ENCODE data around the gene INPP5J.
A peak's percentile ranks its signal among the peaks of the same experiment; 100 is the strongest.
"Not testable (repeated sequence)": the region's sequence is repeated elsewhere in the genome, so short reads cannot be mapped to it uniquely, and the experiment has no call there.

The INPP5J gene

DNA sequence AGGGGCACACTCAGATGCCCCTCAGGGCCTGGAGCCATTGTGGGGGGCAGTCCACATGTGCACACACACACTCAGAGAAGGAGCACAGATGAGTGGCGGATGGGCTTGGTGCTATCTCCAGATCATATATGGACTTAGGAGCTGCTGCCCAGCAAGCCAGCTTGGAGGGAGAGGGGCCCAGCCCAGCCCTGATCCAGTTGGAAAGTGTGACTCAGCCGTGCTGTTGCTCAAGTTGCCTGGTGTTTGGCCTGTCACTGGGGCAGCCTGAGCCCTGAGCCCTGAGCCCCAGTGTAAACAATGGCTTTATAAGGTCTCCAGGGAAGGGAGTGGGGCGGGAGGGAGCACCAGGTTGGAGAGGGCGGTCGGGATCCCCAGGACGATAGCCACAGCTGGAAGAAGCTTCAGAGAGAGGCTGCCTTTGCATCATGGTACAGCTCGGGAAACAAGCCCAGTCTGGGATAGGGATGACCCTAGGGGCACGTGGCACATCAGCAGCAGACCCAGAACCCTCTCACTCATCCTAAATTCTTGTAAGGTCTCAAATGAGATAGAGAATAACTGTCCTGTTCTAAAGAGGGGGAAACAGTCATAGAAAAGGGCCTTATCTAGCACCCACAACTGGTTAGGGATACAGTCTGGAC lies 20.2 kb upstream of the INPP5J start:
- peak in 2 of 3 donors; percentile 33 to 36 for DNase-seq

DNA sequence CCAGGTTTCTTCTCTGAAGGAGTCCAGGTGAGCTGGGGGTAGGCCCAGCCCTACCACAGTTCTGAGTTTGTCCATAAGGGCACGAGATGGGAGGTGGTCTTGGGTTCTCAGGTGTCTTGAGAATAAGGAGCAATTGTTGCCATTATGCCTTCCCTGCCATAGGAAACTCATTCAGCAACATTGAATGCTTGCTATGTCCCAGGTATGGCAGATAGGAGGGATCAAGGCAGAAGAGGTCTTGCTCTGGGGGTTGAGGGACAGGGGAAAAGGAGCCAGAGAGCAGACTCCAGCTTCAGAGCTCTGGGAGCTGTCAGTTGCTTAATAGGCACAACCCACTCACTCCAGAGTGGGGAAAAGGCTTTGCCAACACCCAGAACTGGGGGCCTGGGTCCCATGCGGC lies 19.7 kb upstream of the INPP5J start:
- no peak for DNase-seq

DNA sequence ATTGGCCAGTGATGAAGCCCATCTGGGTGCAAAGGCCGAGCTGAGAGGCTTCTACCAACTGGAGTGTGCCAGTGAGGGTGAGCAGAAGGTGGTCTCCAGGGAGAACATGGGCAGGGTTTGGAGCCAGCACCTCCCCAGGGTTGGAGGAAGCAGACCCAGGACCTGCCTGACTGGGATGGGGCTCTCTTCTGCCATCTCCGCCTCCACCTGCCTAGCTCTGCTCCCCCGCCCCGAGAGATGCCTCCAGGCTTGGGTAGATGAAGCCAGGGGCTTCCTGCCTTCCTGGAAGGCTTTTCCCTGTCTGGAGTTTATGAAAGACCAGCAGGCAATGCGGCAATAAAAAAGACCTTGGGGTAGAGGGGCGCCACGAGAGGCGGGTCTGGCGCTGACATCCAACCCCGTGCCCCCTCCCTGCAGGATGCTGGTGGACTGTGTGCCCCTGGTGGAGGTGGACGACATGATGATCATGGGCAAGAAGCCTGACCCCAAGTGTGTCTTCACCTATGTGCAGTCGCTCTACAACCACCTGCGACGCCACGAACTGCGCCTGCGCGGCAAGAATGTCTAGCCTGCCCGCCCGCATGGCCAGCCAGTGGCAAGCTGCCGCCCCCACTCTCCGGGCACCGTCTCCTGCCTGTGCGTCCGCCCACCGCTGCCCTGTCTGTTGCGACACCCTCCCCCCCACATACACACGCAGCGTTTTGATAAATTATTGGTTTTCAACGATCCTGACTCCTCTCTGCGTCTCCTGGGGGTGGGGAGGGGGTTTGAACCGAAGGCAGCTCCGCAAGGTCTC lies 18.7 kb upstream of the INPP5J start:
- no peak for DNase-seq

DNA sequence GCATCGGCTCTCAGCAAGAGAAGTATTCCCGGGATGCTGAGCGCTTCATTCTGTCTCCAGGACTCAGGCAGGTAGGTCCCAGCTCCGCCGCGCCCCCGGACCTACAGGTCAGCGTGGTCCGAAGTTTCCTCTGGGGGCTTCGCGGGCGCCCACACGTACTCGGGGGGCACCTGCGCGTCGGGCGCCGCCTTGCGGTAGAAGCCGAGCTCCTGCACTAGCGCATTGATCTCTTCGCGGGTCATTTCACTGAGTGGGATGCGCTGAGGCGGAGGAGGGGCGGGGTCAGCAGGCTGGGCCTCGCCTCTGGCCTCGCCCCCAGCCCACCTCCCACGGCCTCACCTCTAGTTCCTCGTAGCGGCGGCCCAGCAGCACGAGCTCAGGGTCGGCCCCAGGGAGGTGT lies 17.9 kb upstream of the INPP5J start:
- no peak for DNase-seq

DNA sequence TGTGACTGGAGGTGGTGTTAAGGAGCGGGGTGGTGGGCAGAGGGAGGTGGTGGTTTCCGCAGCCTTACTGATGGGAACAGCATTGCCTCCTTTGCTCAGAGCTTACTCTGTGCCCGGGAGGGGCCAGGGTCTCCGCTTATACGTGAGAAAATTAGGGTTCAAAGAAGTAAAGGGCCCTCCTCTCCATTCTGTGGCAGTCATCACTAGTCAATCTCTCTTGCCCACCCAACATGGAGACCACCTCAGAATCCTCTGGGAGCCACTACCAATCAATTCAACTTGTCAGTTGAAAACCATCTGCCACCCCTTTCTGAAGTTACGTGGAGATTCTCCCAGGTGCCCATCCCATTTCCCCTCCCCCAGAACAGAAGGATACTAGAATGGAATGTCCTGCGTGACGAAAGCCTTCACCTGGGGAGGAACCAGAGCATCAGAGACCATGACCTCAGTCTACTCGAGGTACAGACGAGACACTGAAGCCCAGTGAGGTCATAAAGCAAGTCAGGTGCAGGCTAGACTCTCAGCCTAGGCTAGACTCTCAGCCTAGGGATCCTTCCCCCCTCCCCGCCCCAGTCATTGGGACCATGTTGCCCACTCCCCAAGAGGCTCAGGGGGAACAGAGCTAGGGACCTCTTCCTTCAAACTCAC lies 17.4 kb upstream of the INPP5J start:
- no peak for DNase-seq

DNA sequence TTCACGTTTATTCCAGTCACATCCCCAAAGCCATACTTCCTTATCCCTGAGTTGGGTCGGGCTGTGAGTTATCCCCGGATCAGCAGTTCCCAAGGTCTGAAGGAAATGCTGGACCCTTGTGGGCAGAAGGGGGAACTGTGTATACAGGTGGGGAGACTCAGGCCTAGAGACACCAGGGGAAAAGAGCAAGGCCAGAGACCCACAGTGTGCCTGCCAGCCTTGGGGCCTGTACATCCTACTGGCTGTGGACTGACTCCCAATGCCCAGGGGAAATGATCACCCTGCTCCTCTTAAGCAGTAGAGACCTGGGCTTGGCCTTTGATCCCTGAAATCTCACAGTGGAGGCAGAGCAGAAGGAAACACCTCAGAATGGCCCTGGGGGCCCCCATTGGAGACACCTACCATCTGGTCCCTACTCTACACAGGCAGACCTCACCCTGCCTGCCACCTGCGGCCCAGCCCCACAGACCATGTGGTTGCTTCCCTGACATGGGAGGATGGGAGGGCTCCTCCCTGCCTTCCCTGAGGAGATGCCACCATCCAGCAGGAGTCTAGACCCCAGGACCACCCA lies 16.7 kb upstream of the INPP5J start:
- DNase-seq, result no peak

DNA sequence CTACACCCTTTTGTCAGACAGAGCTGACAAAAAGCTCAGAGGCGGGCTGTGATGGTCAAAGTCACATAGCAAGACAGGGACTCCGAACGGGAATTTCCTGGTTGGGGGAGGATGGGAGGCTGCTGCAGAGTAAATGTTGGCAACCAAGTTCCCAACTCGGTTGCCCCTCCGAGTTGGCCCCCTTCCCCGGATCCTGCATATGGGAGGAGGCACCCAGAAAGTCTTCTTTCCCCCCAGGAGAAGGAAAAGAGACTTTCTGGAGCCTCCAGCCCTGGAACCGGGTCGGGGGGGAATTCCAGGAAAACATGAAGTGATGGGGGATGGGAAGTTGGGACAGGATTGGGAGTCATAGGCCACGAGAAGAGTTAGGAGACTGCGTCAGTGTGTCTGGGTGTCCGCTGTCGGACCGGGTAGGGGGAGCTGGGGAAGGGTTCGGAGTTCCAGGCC lies 16.0 kb upstream of the INPP5J start:
- DNase-seq, result peak in 1 of 3 donors; percentile 6

DNA sequence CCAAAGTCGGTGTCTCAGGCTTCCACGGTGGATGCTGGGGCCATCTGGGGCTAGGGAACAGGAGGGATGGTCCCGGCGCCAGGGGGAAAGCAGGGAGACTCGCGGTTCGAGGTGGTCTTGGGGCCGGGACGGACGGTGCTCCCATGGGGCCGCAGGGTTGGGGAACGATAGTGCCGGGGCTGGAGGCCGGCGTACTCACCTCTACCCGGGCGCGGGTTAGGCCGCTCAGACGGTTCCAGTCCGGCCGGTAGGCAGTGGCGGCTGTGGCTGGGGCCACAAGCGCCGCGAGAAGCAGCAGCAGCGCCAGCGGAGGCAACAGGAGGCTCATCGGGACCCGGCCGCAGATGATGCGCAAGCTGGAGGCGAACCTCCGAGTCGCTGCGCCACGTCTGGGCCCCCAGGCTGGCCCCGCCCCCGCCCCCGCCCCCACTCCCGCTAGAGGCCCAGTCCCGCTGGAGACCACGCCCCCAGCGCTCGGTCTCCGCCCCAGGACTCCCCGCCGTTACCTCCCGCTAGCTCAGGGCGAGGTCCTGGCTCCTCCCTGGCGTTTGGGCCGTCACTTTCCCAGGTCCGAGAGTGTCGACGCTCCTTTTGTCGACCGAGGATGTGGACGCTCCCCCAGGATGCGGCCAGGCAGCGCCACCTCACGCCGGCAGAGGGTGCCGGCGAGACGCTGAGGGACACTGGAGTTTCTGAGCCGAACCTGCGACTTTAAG lies 15.4 kb upstream of the INPP5J start, which contains the start of gene SELENOM:
SELENOM (minus strand) TSS at position 391 of the 716 bp plus-strand sequence; CDS start at position 328, 63 bp downstream.
- peak; percentile 95 to 97 (median 96) for DNase-seq

DNA sequence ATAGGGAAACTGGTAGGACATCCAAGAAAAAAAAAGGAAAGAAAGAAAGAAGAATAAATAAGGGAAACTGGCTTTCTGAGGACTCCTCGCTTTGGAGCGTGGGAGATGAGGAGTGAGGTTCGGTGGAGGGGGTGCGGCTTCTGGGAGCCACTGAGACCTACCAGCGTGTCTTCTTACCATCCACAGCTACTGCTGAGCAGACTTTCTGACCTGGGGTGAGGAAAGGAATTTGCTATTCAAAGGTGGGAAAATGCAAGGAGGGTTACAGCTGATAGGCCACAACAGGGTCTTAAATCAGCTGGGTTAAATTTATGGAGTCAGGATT lies 14.9 kb upstream of the INPP5J start:
- no peak for DNase-seq

DNA sequence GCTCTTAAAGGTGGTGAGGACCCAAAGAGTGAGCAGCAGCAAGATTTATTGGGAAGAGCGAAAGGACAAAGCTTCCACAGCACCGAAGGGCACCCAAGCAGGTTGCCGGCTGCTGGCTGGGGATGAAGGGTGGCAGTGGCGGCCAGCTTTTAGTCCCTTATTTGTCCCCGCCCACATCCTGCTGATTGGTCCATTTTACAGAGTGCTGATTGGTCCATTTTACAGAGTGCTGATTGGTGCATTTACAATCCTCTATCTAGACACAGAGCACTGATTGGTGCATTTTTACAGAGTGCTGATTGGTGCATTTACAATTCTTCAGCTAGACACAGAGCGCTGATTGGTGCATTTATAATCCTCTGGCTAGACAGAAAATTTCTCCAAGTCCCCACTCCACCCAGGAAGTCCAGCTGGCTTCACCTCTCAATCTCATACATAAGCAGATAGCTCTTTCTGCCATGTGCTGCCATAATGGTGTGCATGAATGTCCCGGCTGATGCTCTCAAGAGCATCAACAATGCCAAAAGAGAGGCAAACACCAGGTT lies 10.1 kb upstream of the INPP5J start:
- DNase-seq, result not testable (repeated sequence)

DNA sequence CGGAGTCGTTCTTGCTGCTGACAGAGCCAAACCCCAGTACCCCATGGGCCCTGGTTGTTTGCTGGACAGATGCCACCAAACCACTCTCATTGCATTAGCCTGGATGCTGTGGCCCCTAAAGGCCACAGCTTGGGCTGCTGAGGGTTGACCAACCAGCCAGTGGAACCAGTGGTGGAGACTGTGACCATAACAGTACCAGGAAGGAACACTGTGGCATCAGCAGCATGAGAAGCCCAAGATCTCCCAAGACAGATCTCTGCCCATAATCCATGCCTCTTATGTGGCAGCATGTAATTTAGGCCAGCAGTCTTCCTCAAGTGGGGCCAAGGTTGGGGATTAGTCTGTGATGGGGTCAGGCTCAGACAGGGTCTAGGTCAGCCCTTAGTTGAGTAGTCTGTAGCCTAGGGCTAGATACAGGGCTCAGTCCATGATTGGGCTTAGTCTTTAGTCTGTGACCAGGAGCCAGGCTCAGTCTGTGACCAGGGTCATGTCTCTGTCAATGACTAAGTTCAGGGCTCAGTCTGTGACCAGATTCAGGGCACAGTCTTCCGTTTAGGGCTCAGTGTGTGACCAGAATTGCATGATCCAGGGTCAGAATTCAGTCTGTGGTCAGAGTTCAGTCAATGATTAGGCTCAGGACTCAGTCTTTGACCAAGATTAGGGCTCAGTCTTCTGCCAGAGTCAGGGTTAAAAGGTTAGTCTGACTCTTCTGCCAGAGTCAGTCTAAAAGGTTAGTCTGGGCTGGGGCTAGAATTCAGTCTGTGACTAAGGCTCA lies 4.5 kb upstream of the INPP5J start:
- no peak for DNase-seq

DNA sequence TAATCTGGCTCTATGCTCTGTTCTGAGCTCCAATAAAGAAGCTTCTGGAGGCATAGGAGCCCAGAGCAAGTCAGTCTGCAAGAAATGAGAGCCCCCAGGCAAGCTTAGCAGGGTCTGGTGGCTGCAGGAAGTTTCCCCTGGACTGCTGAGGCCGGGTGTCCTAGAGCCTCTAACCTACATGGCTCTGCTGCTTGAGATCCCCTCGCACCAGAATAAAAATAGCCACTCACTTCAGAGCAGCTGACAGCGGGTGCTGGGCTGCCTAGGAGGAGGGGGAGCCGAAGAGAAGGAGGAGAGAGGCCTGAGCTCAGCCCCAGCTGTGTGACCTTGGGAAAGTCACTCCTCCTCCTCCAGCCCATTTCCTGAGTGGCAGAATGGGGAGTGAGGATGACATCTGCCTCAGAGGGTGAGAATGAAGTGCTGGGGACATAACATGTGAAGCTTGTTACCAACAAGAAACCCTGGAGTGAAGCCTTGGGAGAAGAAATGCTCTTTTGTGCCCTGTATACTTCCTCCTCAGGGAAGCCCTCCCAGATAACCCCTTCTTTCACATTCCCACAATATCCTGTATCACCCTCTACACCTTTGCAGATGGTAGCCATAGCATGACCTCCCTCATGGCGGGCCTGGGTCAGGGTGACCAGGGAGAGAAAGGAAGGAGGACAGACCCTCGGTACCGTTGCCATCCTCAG lies 3.6 kb upstream of the INPP5J start:
- no peak for DNase-seq

DNA sequence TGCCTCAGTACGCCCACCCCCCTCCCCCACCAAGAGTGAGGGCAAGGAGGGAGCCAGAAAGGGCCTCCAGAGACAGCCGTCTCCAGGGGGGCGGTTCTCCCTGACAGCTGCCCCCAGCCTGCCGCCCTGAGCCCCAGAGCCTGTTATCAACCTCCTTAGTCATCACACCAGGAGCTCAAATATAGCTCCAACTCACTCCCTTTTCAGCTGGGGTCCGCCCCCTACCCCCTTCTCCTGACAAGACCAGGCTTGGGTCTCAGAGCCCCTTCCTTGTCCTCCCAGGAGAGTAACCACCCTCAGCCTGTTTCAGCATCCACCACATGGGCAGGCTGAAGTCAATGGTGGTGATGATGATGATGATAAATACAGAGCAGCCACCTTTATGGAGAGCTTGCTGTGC lies 2.5 kb upstream of the INPP5J start:
- no peak for DNase-seq

DNA sequence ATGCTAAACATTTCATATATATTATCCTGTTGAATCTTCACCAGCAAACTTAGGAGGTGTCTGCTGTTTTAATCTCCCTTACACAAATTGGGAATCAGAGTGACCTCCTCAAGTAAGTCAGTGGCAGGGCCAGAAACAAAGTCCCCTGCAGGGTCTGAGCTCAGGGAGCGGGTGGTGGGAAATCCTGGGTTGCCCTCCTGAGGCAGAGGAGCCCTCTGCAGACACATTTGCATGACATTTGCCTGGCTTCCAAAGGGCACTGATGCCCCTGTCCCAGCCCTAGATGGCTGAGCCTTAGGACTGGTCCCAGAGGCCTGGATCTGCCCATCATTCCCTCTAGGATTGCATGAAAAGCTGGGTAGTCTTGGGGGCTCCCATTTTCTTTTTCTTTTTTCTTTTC lies 2.1 kb upstream of the INPP5J start:
- DNase-seq, result no peak

DNA sequence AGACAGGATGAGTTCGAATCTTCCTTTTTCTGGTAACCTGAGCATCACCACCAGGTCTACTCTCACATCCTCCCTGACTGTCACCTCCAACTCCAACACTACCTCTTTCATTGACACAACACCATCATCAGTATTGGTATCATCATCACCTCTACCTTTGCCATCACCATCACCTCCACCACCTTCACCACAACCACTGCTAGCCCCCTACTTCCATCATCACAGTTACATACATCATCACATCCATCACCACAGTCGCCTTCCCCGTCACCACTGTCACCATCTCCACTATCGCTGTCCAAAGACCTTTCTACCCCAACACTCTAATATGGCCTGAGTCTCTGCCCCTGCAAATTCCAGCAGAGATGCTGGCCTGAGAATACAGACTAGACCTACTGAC lies 1.4 kb upstream of the INPP5J start:
- no peak for DNase-seq

DNA sequence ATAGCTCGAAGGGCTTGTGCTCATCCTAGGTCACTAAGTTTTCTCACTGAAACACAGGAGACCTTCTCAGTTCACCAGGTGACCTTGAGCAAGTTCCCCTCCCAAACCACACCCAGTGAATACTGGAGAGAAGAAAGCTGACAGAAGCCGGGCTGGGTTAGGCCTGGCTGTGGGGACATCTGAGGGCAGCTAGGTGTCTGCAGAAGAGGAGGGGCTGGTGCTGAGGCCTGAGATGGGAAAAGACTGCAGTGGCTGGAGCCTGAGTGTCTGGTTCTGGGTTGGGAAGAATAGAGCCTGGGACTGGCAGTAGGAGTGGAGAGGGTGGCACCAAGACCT lies 602 bp upstream of the INPP5J start:
- no peak for DNase-seq

DNA sequence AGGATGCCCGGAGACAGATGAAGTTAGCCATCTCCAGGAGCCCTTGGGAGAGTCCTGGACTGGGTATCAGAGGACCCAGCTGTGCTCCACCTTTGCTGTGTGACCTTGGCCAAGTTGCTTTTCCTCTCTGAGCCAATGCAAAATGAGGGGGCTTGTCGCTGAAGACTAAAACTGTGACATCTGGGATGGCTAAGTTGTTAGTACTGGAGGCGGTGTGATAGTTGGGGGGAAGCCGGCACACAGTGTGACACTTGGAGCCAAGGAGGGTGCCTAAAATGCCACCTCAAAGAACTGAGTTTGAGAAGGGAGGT lies 481 bp downstream of the INPP5J start:
- DNase-seq, result no peak

DNA sequence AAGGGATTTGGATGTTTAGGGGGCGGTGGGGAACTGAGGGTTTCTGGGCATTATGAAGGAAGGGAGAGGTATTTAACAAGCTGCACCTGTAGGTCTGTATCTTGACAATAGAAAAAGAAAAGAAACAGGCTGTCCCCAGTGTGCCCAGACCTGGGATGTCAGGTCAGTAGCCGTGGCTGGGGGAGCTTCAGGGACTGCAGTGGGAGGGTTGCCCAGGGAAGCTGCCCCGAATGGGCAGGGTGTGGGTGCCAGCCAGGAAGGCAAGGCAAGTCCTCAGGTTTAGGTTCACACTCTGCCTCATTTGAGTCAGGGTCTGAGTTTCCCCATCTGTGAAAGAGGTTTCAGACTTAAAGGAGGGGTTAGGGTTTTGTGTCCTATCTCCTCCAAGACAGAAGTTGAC lies 1.5 kb downstream of the INPP5J start:
- DNase-seq, result no peak

DNA sequence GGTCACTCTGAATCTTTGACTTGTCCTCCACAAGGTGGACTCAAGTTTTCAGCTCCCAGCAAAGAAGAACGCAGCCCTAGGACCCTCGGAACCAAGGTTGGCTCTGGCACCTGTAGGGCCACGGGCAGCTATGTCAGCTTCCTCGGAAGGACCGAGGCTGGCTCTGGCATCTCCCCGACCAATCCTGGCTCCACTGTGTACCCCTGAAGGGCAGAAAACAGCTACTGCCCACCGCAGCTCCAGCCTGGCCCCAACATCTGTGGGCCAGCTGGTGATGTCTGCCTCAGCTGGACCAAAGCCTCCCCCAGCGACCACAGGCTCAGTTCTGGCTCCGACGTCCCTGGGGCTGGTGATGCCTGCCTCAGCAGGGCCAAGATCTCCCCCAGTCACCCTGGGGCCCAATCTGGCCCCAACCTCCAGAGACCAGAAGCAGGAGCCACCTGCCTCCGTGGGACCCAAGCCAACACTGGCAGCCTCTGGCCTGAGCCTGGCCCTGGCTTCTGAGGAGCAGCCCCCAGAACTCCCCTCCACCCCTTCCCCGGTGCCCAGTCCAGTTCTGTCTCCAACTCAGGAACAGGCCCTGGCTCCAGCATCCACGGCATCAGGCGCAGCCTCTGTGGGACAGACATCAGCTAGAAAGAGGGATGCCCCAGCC lies 2.2 kb downstream of the INPP5J start:
- no peak for DNase-seq

DNA sequence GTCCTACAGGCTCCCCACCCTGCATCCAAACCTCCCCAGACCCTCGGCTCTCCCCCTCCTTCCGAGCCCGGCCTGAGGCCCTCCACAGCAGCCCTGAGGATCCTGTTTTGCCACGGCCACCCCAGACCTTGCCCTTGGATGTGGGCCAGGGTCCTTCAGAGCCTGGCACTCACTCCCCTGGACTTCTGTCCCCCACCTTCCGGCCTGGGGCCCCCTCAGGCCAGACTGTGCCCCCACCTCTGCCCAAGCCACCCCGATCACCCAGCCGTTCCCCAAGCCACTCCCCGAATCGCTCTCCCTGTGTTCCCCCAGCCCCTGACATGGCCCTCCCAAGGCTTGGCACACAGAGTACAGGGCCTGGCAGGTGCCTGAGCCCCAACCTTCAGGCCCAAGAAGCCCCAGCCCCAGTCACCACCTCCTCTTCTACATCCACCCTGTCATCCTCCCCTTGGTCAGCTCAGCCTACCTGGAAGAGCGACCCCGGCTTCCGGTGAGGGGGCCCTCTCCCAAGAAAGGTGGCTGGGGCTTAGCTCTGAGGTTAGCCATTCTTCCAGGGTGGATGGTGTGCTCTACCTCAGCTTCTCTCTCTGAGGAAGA lies 2.9 kb downstream of the INPP5J start:
- DNase-seq, result no peak
